HG02943 (cell line): ENCODE results near the gene UQCRC2.
"Not testable (repeated sequence)": the region's sequence is repeated elsewhere in the genome, so short reads cannot be mapped to it uniquely, and the experiment has no call there.

Source experiments
- ATAC-seq: cut with Tn5 transposase; IDR thresholded peaks from one replicate; pipeline ENCODE4 v1.9.1; 2021; ENCODE audit warnings: mild to moderate bottlenecking, low read depth, moderate library complexity; ENCODE audit not compliant: unreplicated experiment

UQCRC2 gene

GRCh38 chr16:22007509-22008214 is 54.5 kb downstream of the UQCRC2 start, which contains the start of gene MOSMO:
TSS of gene MOSMO (plus strand) at chr16:22008111. CDS start at chr16:22008302, 191 bp downstream.
- no peak for ATAC-seq

GRCh38 chr16:22008215-22009059 is 55.3 kb downstream of the UQCRC2 start:
- ATAC-seq: no peak

GRCh38 chr16:22010902-22011301 is 57.7 kb downstream of the UQCRC2 start:
- no peak for ATAC-seq

- ATAC-seq: no peak
Measured at GRCh38 chr16:22012241-22012640, 59.1 kb downstream of the UQCRC2 start.

GRCh38 chr16:22013486-22013885 is 60.3 kb downstream of the UQCRC2 start:
- no peak for ATAC-seq

- no peak for ATAC-seq
Measured at GRCh38 chr16:22014271-22014873, 61.2 kb downstream of the UQCRC2 start.

GRCh38 chr16:22016927-22017326 is 63.8 kb downstream of the UQCRC2 start:
- no peak for ATAC-seq

GRCh38 chr16:22018559-22018958 is 65.4 kb downstream of the UQCRC2 start:
- no peak for ATAC-seq

GRCh38 chr16:22022151-22022550 is 69.0 kb downstream of the UQCRC2 start:
- no peak for ATAC-seq

GRCh38 chr16:22023505-22023904 is 70.3 kb downstream of the UQCRC2 start:
- ATAC-seq: no peak

GRCh38 chr16:22024785-22025184 is 71.6 kb downstream of the UQCRC2 start:
- not testable (repeated sequence) for ATAC-seq

- no peak for ATAC-seq
Measured at GRCh38 chr16:22027633-22028032, 74.5 kb downstream of the UQCRC2 start.

- ATAC-seq: no peak
Measured at GRCh38 chr16:22029632-22030031, 76.5 kb downstream of the UQCRC2 start.

GRCh38 chr16:22030087-22030812 is 77.1 kb downstream of the UQCRC2 start:
- ATAC-seq: no peak

- ATAC-seq: no peak
Measured at GRCh38 chr16:22031483-22032083, 78.4 kb downstream of the UQCRC2 start.
